Measurements from ENCODE around the gene ZYX. TPM values are rescaled to one million over a fixed set of nuclear protein-coding genes. Genes with fewer than 3 reads are reported as not detected.
A peak's percentile ranks its signal among the peaks of the same experiment; 100 is the strongest.

The ZYX gene
- total and polyA plus RNA-seq, 9 of the 15 experiments (the other 6 are each of a cell fraction or from before 2014, with no cell fraction given) = 1.8 to 130 (median 15.7) TPM

- no peak overlapping the region for H2AFZ ChIP-seq (ENCODE audit: low read depth, low read length)
- H3K4me3 ChIP-seq = no peak overlapping the region
- no TSS peak for BruUV-seq (replicated peaks)
- CTCF ChIA-PET (ENCODE audit: low intra/inter-chr PET ratio) = no interaction called here
- peaks cover 18% of the 10 kb centered on the region for H3K9me1 ChIP-seq (ENCODE audit: control insufficient read depth, insufficient read depth, low read length)
- peaks cover 76% of the 10 kb centered on the region; the same call in 2 of the 3 replicates for H3K36me3 ChIP-seq (ENCODE audit: control insufficient read depth, insufficient read depth, low read length)
- POLR2A ChIA-PET = interaction anchor here (0.6 to 0.8 kb wide), 2 partner anchors 10 to 11 kb away, joined by 3 read pairs; no protein-coding TSS in a partner anchor
- ATAC-seq = no peak
- H3K9me3 ChIP-seq (replicated peaks; ENCODE audit: control insufficient read depth, insufficient read depth, low read depth, low read length) = no peaks in the 10 kb centered on the region
- no peak overlapping the region for H3K27ac ChIP-seq (ENCODE audit: extremely low read depth, low read depth, low read length)
- peaks cover 13% of the 10 kb centered on the region for H4K20me1 ChIP-seq (replicated peaks; ENCODE audit: control insufficient read depth, insufficient read depth, low read length)
- H3K9ac ChIP-seq (ENCODE audit: insufficient read depth in 1 of 2, low read depth in 2 of 2, low read length in 2 of 2) = peak overlapping the region in 1 of 2 experiments; percentile 69; a peak in 2 of 4 replicates
- intact Hi-C loops (cut with micrococcal nuclease) (no loop called here), in situ Hi-C loops (cut with MboI) (no loop called here)
- peaks cover 12% of the 10 kb centered on the region for H3K79me2 ChIP-seq (ENCODE audit: control insufficient read depth, insufficient read depth, low read length)
- H3K27me3 ChIP-seq (ENCODE audit: control insufficient read depth in 2 of 2, insufficient read depth in 2 of 2, low read length in 2 of 2) = no peaks in the 10 kb centered on the region
- WGBS (ENCODE audit: insufficient coverage, low coverage, missing lambda C conversion rate) = 73% methylated on average over 17 of the region's 19 CpGs
- FAIRE-seq = peak; percentile 49
- H3K4me2 ChIP-seq (ENCODE audit: insufficient read depth, low read length) = no peak overlapping the region
- H3K4me1 ChIP-seq (replicated peaks in 1 of 2; ENCODE audit: control insufficient read depth in 2 of 2, insufficient read depth in 2 of 2, low read length in 2 of 2) = peaks cover 16 to 41% of the 10 kb centered on the region in 2 experiments; a peak in 4 of 5 replicates
- DNase-seq (ENCODE audit: extremely low read depth in 1 of 4, low spot score in 3 of 4) = peak in 1 of 4 experiments; percentile 29
- TF ChIP-seq KDM1A (IDR thresholded peaks at IDR 0.05) (0 out of 4 replicates have a peak, but pooled peaks of 1 of the 2 experiments have one; percentile 7), PHB2 (IDR thresholded peaks at IDR 0.05; ENCODE audit: low read depth) (peak; percentile 46; the same call in 1 of the 2 replicates), ZNF518B (CRISPR knock-in tag; IDR thresholded peaks at IDR 0.05) (no peak), ZNF79 (CRISPR knock-in tag; IDR thresholded peaks at IDR 0.05; ENCODE audit: low read depth) (no peak), CEBPZ (IDR thresholded peaks at IDR 0.05; ENCODE audit: borderline replicate concordance, low read depth, low read length) (no peak), CSDE1 (IDR thresholded peaks at IDR 0.05) (0 out of 4 replicates have a peak, but pooled peaks of 1 of the 2 experiments have one; percentile 37), PKNOX1 (IDR thresholded peaks at IDR 0.05) (no peak), DEAF1 (CRISPR knock-in tag; IDR thresholded peaks at IDR 0.05) (no peak)
These were observed 5.0 kb downstream of the ZYX start for GRCh38 chr7:143385891-143386781.

Data from K562 (cell line).